GM12864 (cell line): ENCODE data around the gene POGZ.

Experiments
- DNase-seq: peaks from one replicate; pipeline ENCODE4 v3.0.0-alpha.2; 2011; ENCODE audit warnings: low read depth
- H3K4me3 ChIP-seq: 2 replicates; pipeline ENCODE4 v1.5.1; 2011; ENCODE audit warnings: mild to moderate bottlenecking, low read depth, low read length, control low read depth
- CTCF ChIP-seq: IDR thresholded peaks from 2 replicates; pipeline ENCODE4 v1.5.1; 2011; ENCODE audit warnings: low read depth, mild to moderate bottlenecking, moderate library complexity, low read length, control low read depth, inconsistent platforms; ENCODE audit errors: missing control alignments

The POGZ gene

DNA sequence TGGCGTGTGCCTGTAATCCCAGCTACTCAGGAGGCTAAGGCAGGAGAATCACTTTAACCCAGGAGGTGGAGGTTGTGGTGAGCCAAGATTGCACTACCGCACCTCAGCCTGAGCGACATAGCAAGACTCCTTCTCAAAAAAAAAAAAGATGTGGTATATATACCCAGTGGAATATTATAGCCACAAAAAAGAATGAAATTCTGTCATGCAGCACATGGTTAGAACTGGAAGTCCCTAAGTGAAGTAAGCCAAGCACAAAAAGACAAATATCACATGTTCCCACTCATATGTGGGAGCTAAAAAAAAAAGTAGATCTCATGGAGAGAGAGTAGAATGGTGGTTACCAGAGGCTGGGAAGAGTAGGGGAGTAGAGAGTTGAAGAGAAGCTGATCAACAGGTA lies 41.2 kb downstream of the POGZ start:
- no peak for DNase-seq
- H3K4me3 ChIP-seq: no peak overlapping the region
- TF ChIP-seq CTCF: no peak

- no peak overlapping the region for H3K4me3 ChIP-seq
- TF ChIP-seq CTCF: no peak
- no peak for DNase-seq
Measured at GRCh38 chr1:151416231-151416630, 43.1 kb downstream of the POGZ start.

DNA sequence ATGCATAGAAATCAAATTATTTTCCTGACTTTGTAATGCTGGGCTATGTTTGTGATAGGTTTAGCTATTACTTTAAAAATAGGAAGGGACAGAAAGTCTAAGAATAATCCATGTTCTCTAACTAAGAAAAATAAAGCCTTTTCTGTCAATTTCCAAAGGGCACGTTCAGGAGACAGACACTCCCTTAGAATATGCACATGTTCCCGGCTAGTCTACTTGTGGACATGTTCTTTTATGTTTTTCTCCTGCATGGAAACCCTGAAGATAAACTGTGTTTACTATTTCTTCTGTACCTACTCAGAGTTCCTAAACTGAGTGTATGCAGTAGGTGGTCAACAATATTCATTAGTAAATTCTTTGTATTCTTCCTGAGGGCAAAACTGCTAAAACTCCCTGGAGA lies 47.4 kb downstream of the POGZ start:
- no peak for TF ChIP-seq CTCF
- no peak overlapping the region for H3K4me3 ChIP-seq

GRCh38 chr1:151408891-151409290 lies 50.4 kb downstream of the POGZ start:
- H3K4me3 ChIP-seq: no peak overlapping the region
- TF ChIP-seq CTCF: no peak
- no peak for DNase-seq

More for the DNA sequence above, 47.4 kb downstream of the POGZ start:
- DNase-seq: no peak

DNA sequence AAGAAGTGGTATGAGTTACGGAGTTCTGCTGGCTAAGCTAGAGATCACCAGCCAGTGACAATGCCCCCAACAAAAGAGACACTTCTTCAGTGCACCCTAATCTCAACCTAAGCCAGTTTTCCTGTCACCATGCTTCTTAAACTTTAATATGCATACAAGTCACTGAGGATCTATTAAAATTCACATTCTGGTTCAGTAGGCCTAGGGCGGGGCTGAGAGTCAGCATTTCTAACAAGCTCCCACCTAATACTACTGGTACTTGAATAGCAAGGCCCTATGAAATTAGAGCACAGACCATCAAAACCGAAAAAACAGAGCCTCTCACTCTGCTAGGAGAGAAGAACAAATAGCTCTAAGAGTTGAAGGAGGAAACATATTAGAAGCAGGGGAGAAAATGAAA lies 52.0 kb downstream of the POGZ start:
- DNase-seq: no peak
- TF ChIP-seq CTCF: no peak
- H3K4me3 ChIP-seq: no peak overlapping the region

DNA sequence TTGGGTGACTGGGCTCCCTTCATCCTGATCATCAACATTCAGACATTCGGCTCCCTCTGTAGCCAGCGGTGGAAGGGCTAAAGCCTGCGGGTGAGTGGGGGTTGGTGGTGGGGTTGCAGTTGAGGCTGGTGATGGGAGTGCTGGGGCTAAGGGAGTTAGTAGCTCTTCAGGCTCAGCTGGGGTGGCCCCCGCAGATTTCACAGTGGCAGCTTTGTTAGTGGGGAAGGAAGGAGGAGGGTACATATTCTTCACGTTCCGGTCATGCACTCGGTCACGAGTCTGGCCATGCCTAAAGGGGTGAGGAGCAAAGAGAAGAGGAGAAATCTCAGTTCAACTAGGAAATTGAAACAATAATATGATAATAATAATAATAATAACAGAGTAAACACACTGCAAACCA lies 53.1 kb downstream of the POGZ start:
- no peak for TF ChIP-seq CTCF
- no peak overlapping the region for H3K4me3 ChIP-seq
- DNase-seq: no peak

- no peak for TF ChIP-seq CTCF
- no peak overlapping the region for H3K4me3 ChIP-seq
- no peak for DNase-seq
Measured at GRCh38 chr1:151405187-151405951, 53.9 kb downstream of the POGZ start.
